HG02938 (cell line): ENCODE data around the gene NOC4L.
"Not testable (repeated sequence)": the region's sequence is repeated elsewhere in the genome, so short reads cannot be mapped to it uniquely, and the experiment has no call there.

ENCODE experiments used
- ATAC-seq: cut with Tn5 transposase; IDR thresholded peaks from one replicate; pipeline ENCODE4 v1.9.1; 2021; ENCODE audit warnings: mild to moderate bottlenecking, moderate library complexity; ENCODE audit not compliant: unreplicated experiment

The NOC4L gene

DNA sequence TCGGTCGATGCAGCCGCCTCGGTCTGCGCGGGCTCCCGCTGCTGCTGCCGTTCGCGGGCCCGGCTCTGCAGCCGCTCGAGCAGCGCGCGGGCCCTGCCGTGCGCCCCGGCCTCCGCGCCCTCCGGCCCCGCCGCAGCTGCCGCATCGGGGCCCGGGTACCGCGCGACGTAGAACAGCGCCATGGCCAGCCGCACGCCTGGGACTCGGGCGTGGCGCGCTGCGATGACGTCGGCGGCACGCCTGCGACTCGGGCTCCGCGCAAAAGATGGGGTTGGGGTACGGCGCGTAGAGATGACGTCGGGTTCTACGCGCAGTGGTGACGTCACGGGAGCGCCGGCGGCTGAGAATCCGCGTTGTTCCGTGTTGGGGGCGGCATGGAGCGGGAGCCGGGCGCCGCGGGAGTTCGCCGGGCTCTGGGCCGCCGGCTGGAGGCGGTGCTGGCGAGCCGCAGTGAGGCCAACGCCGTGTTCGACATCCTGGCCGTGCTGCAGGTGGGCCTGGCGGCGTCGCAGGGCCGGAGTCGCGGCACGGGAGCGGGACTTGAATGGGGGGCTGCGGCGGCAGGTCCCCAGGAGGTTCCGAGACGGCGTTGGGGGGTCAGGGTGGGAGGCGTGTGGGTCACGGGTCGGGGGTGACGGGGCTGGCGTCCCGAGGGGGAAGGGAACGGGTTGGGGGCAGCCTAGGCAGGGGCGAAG is at the start of gene NOC4L, which contains the start of gene DDX51:
TSS of gene NOC4L (plus strand) at position 343 of the 695 bp plus-strand sequence. CDS start at position 375, 32 bp downstream.
TSS of gene DDX51 (minus strand) at position 205 of the 695 bp plus-strand sequence. CDS start at position 182, 23 bp downstream.
- ATAC-seq: peak; percentile 82

DNA sequence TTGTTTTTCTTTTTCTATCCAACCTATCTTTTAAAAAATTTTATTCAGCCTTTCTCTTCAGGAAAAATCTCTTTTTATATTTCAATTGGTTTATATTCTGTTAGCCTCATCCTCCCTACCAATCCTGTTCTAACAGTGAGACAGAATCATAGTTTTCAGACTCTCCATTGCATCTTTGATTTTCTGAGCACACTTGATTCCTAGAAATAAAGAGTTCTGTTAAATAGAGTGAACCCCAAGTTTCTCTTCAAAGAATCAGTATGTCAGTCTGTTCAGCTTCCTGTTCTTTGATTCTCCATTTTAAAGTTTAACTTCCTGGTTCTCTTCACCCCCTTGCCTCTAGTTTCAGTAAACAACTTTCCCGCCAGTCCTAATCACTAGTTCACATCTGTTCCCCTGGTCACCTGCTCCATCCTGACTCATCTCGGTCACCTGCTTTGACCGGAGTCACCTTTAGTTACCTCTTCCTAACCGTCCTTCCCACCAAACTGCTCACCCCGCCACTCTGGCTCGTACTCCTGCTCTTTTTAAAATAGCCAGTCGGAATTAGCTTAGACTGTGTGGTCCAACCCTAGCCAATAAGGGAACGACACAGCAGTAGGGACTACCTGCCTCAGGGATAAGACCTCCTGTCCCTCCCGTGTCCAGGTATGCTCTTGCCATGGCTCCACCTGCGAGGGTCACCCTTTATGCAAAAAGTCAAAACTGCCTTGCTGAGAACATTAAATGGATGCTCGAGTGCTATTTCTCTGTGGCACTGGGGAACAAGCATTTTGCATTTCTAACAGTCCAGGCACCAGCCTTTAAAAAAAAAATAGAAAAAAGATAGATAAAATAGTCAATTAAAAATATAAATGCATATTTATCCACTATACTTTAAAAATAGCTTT is 48.5 kb upstream of the NOC4L start:
- ATAC-seq: no peak

DNA sequence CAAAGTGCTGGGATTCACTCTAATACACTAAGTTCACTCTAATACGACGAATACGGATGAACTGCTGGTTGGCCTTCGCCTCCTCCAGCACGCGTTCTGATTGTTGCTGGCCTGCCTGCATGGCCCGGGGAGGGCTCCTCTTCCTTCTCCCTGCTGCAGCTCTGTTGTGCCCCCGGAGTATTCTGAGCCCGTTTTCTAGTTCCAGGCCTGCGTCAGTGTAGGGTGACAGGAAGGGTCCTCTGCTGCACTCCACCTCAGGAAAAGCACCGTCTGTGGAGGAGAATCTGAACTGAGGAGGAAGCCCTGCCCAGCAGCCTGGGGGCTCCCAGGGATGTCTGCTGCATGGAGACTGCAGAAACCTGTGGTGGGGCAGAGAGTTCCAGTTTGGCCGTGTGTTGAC is 44.5 kb upstream of the NOC4L start:
- no peak for ATAC-seq

DNA sequence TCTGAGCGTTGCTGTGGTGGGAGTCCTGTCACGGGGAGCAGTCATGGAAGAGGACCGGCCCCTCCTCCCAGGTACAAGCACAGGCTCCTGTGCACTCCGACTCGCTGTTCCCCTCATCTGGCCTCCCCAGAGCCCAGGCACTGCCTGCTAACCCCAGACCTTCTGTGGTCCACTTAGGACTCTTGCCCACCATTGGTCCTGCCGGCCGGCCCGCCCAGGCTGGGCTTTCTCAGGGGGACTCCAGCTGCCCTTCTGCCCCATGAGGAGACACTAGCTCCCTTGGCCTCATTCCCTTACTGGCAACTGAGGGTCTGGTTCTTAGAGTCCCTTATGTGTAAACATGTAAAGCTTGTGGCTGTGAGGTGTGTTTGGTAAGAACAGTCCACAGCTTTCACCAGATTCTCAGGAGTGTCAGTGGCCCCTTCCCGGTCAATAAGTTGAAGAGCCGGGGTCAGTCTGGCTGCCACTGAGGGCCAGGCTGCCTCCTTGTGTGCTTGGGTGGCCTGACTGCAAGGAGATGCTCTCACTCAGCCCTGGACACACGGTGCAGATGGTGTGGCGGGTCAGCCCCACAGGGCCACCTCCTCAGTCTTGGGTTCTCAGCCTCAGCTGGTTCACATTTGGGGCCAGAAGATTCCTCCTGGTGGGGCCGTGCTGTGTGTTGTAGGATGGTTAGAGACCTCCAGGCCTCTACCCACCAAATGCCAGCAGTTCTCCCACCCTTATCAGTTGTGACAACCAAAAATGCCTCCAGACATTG is 43.8 kb upstream of the NOC4L start:
- ATAC-seq: no peak

DNA sequence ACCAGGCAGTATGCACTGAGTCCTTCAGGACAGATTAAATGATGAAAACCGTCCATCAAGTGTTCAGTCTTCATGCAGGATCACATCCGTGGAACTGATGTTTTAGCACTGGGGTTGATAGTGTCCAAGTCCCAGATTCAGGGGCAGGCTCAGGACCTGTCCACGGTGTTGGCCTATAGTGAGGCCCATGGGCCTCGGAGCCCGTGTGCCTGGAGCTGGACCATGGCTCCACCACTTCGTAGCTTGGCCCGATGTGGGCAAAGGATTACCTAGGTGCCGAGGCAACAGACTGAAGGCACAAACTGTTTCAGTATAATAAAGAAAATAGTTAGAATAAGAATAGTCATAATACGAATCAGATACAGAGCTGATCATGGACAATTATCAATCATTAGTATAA is 42.0 kb upstream of the NOC4L start:
- no peak for ATAC-seq

DNA sequence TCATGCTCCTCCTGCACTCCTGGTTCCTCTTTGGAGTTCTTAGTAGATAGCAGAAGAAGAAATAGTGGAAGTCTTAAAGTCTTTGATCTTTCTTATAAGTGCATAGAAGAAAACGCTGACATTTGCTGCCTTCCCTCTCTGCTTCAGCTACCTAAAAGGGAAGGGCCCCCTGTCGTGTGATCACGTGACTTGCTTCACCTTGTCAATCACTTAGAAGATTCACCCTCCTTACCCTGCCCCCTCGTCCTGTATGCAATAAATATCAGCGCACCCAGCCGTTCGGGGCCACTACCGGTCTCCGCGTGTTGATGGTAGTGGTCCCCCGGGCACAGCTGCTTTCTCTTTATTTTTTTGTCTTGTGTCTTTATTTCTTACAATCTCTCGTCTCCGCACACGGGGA is 41.2 kb upstream of the NOC4L start:
- ATAC-seq: not testable (repeated sequence)

DNA sequence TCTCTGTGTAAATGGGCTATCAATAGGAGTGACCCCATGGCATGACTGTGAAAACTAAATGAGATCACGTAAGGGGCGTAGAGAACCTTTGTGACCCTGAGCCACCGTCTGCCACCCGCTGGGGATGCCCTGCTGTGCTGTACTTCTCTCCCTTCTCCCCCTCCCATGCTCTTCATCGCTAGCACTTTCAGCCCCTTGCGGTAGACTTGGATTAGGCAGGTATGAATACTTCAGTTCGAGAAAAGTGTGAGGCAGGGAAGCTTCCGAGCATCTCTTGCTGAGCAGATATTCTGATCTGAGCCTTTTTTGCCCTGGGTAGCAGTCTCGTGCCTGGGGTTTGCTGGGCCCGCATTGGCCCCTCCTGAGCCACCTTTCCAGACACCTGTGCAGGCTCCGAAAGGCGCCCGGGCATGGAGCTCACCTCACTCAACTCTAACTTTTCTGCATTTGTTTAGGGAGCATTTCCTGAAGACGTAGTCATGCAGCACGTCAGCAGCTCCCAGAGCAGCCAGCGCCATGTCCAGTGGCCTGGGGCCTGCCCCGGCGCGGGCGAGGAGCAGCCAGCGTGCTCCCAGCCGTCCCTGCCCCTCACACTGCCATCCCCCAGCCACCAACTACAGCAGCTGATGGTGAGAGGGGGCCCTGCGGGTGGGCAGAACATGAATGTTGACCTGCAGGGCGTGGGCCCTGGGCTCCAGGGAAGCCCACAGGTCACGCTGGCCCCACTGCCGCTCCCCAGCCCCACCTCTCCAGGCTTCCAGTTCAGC is 40.5 kb upstream of the NOC4L start:
- ATAC-seq: no peak

DNA sequence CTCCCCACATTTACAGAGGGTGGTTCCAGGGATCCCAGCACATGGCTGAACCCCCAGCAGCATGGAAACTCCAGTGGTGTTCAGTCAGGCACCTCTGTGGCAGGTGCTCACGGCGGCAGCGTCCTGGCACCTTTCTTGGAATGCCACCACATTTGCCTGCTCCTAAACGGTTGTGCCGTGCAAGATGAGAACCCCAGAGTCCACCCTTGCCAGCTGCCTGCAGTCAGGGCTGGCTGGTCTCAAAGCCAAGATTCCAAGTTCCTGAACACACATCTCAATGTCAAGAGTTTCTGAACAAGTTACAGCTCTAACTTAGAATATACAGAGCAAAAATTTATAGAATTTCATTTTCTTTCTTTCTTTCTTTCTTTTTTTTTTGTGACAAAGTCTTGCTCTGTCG is 38.8 kb upstream of the NOC4L start:
- ATAC-seq: no peak

DNA sequence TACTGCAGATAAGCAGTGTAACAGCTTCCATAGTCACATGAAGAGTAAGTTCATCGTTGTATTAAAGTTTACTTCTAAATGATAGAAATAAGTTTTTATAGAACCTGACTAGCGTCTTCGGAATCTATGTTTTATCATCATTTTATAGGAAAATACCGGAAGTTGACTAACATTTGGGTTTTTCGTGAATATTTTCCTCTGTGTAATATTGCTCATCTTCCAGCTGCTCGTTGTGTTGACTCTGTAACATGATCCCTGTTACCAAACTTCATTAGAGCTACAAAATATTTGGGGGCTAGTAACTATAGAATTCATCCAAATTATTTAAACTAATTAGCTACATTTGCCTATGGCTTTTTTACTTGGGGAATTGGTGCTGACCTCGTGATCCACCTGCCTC is 37.3 kb upstream of the NOC4L start:
- no peak for ATAC-seq

DNA sequence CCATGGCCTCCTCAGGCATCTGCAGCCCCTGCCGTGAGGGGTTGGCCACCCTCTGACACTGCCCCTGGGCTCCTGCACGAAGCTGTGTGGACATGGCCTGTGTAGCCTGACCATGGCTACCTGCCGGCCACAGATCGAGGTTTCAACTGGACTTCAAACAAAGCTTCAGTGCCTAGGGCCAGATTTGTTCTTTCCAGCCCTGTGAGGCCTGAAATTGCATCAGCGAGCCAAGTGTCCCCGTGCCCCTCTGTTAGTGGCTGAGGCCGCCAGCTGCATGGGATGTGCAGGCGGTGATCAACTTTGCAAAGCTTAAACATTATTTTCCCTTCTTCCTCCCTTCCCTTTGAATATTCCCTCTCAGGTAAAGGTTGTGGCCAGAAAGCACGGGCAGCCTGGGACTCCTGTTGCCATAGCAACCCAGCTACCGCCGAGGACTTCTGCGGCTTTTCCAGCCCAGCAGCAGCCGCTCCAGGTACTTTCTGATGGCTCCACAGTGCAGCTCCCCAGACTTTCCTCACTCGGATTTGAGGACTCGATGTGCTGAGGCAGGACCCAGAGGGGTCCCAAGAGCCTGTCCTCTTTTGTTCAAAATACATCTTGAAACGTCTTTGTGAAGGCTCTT is 35.9 kb upstream of the NOC4L start:
- no peak for ATAC-seq

DNA sequence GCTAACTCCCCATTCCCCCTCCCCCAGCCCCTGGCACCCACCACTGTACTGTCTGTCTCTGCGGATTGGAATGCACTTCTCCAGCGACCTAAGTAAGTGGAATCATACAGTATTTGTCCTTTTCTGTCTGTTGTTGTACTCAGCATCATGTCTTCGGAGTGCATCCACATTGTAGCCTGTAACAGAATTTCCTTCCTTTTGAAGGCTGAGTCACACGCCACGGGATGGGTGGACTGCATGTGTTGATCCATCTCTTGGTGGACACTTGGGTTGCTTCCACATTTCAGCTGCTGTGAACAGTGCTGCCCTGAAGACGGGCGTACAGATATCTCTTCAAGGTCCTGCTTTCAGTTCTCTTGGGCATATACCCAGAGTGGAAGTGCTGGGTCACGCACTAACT is 34.5 kb upstream of the NOC4L start:
- no peak for ATAC-seq

DNA sequence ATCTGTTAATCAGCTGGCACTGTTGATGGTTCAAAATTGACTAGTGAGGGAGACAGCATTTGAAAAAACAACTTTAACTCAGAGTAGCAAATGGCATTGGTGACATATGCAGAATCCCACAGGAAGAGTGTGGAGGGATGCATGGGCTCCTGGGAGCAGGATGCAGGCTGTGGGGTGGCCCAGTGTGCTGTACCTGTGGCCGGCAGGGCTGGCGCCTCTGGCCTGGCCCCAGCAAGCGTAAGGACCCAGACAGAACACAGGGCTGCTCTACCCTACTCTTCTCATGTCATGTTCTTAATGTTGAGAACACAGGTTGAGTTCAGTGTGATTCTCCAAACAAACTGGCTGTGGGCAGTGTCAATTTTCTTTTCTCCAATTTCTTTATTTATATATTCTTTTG is 33.6 kb upstream of the NOC4L start:
- no peak for ATAC-seq

DNA sequence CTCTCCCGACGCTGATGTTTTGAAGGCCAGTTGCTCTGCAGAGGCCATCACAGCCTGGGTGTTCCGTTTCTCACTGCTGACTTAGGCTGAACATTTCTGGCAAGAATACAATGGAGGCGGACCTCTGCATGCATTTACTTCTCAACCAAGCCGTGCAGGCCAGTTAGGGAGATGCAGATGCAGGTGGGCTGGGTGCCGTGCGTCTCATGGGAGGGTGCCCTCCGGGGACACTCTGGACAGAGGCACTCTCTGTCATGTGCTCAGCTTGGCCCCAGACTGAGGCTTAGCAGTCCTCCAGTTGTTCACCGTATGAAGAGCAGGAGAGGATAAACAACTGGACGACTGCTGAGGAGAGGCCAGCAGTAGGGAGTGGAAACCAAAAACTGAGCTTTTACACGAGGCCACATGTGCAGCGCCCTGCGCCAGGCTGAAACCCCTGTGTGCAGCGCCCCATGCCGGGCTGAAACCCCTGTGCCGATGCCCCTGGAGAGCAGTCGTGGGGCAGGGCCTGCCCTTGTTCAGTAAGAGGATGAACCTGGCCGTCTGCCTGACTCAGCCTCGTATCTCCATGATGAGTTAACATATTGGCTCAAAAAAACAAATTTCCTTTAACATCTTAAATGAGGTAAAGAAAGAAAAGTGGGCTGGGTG is 32.5 kb upstream of the NOC4L start:
- no peak for ATAC-seq

DNA sequence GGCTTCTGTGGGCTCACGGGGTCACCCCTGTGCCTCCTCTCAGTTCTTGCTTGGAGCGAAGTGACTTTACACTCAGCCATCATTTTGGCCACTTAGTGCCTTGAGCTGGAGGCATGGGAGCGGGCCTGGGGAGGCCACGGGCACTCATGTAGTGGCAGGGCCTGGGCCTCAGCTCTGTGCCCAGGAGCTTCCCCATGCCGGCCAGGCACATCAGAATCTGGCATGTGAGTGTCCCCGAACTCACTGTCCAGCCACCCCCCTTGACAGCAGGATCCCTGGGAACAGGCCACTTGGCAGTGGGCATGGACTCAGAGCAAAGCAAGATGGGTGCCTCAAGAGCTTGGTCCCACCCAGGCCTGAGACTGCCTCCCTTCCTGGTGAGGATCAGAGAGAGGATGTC is 29.6 kb upstream of the NOC4L start:
- no peak for ATAC-seq

DNA sequence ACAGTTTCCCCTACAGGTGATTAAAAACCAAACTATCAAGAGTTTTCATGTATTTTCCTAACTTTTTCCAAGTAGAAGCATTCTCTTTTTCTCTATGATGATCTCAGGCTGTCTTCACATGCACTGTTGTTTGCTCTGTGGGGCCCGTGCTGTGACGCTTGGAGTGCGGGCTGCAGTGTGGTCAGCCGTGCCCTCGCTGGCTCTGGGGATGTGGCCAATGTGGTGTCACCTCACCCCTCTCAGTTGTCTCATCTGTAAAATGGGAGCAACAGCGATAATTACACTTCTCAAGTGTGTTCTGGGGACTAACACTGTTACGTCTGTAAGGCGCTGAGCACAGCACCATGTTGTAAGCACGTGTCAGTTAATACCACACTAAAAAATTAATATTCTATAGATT is 28.8 kb upstream of the NOC4L start:
- ATAC-seq: no peak

DNA sequence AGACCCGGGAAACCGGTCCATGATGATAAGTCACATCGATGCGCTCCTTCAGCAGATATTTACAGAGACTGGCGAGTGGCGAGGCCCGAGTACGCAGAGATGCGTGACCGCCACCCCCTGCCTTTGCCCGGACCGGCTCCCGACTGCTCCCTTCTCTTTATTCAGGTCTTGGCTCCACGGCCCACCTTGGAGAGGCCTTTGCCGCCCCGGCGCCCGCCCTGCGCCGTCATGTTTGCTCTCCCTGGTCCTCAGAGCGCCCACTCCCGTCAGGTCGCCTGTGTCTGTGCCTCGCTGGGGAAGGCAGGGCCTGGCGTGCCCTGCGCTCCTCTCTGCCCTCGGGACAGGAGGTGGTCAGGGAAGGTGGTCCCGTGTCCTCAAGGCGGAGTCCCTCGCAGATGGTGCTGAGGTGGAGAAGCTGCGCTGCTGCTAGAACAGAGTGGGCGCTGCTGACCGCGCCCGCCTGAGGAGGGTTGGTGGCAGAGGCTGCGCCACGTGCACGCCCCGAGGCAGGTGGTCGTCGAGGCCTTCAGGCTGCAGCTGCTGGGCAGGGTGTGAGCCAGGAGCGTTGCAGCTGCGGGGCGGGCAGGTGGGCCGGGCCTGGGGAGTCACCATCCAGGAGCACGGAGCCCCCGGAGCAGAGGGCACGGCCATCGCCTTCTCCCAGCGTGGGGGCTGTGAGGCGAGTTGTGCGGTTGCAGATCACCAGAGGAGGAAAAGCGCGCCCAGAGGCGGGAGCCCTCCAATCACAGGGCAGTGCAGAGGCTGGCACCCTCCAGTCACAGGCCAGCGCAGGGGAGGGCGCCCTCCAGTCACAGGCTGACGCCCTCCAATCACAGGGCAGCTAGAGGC is 27.3 kb upstream of the NOC4L start:
- no peak for ATAC-seq

DNA sequence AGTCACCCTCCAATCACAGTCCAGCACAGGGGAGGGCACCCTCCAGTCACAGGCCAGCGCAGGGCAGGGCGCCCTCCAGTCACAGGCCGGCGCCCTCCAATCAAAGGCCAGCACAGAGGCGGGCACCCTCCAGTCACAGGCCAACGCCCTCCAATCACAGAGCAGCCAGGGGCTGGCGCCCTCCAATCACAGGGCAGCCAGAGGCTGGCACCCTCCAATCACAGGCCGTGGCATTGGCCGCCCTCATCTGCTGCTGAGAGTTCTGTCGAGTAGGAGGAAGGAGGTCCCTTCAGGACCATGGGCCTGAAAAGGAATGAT is 26.7 kb upstream of the NOC4L start:
- ATAC-seq: no peak

DNA sequence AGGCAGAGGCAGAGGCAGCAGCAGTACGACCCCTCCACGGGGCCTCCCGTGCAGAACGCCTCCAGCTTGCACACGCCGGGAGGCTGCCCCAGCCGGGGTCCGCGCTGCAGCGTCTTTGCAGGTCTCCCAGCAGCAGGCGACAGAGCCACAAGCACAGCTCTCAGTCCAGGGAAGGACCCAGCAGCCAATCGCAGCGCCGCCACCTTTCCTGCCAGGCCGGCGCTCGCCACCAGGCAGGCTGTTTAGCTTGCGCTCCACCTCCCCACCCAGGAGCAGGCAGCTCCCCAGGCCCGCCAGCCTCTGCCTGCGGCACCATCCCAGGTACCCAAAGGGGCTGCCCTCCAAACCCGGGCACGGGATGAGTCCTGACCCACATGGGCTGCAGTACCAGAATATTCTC is 25.4 kb upstream of the NOC4L start:
- no peak for ATAC-seq

DNA sequence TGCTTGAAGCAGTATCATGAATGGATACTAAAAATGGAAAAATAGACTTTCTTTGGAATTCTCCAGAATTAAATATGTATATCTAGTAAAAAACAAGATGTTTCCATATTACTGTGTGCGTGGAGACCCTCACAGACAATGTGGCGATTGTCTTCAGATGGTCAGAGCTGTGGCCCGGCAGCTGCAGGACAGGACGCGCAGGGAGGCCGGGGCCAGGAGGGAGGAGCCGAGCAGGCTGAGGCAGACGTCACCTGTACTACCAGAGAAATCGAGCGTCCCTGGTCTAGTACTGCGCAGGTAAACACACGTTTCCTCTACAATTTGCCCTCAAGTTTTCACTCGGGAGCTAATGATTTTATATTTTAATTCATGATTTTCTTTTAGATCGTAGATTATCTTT is 23.0 kb upstream of the NOC4L start:
- ATAC-seq: no peak
